ENCODE data around the gene LY6G6C.

GRCh38 chr6:31717499-31718222 lies 3.9 kb downstream of the LY6G6C start:
- TF ChIP-seq USF1 (IDR thresholded peaks at IDR 0.05) (no peak), FOXM1 (IDR thresholded peaks at IDR 0.05; ENCODE audit: borderline replicate concordance, low read depth) (no peak), YY1 (IDR thresholded peaks at IDR 0.05; ENCODE audit: low read depth) (no peak), NFIC (IDR thresholded peaks at IDR 0.05) (no peak), EP300 (IDR thresholded peaks at IDR 0.05; ENCODE audit: borderline replicate concordance) (no peak), CEBPB (IDR thresholded peaks at IDR 0.05) (no peak), MAX (IDR thresholded peaks at IDR 0.05) (no peak), RAD21 (IDR thresholded peaks at IDR 0.05; ENCODE audit: low read depth) (no peak), REST (IDR thresholded peaks at IDR 0.05; ENCODE audit: low read depth) (no peak), CREB1 (IDR thresholded peaks at IDR 0.05; ENCODE audit: low read depth) (no peak), TAF1 (IDR thresholded peaks at IDR 0.05; ENCODE audit: low read depth) (no peak), EGR1 (IDR thresholded peaks at IDR 0.05) (no peak)
